Muscle layer of duodenum (tissue), 2 donors: Measurements from ENCODE around the gene NEB.

ENCODE experiments used
- H3K27ac ChIP-seq: one replicate; pipeline ENCODE4 v1.7.0; 2013; ENCODE audit warnings: mild to moderate bottlenecking, low read length
- H3K27me3 ChIP-seq: one replicate; pipeline ENCODE4 v1.7.0; 2013; ENCODE audit warnings: low read depth, mild to moderate bottlenecking, control low read depth, low read length
- H3K36me3 ChIP-seq, 2 donors: one replicate each; pipeline ENCODE4 v1.7.0; 2013; ENCODE audit warnings: low read length in 2 of 2, control low read depth in 1 of 2, mild to moderate bottlenecking in 1 of 2; ENCODE audit not compliant: insufficient read depth in 2 of 2, control insufficient read depth in 1 of 2
- H3K4me1 ChIP-seq, 2 donors: one replicate each; pipeline ENCODE4 v1.7.0; 2013; ENCODE audit warnings: low read length in 2 of 2, mild to moderate bottlenecking in 2 of 2, control low read depth in 1 of 2, moderate library complexity in 1 of 2; ENCODE audit not compliant: insufficient read depth in 2 of 2, control insufficient read depth in 1 of 2
- H3K4me3 ChIP-seq, 2 donors: one replicate each; pipeline ENCODE4 v1.7.0; 2013; ENCODE audit warnings: low read length in 2 of 2, low read depth in 1 of 2, mild to moderate bottlenecking in 1 of 2
- H3K9me3 ChIP-seq, 2 donors: one replicate each; pipeline ENCODE4 v1.7.0; 2013; ENCODE audit warnings: low read length in 2 of 2, control low read depth in 1 of 2, mild to moderate bottlenecking in 1 of 2; ENCODE audit not compliant: control insufficient read depth in 1 of 2
- donor health status: healthy.

Gene NEB

DNA sequence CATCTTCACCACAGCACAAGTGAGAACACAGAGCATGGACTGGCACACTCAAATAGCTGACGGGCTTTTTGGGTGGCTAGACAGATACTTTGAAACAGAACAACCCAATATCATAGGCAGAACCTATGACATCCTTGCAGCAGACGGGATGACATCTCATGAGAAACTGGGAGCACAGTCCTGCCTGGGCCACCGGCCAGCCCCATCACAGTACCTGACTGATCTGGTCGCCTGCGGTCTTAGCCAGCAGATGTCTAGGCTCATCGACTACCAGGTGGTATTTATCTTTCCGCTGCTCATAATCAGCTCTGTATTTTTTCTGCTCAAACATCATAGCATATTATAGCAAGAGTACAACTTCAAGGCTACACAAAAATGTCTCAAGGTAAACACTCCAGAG is 200.3 kb downstream of the NEB start:
- Histone ChIP-seq H3K4me3 (no peak overlapping the region), H3K27ac (no peak overlapping the region), H3K9me3 (no peaks in the 10 kb centered on the region), H3K36me3 (no peaks in the 10 kb centered on the region), H3K4me1 (no peaks in the 10 kb centered on the region), H3K27me3 (no peaks in the 10 kb centered on the region)

DNA sequence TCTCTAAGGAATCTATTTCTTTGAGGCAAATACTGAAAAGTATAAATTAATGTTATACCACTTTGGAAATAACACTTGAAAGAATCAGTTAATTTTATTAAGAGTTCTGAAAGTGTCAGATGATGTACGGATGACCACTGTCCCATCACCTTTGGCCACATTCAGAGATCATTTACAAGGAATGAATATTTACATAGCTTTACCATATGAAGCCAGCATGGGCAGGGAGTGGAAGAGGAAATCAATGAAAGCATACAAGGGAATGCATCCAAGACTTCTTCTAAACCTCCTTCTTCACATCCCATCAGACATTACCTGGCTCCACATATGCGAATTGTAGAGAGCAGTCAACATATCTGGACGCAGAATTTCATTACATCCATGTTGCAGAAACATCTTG is 201.1 kb downstream of the NEB start:
- Histone ChIP-seq H3K36me3 (no peaks in the 10 kb centered on the region), H3K4me1 (no peaks in the 10 kb centered on the region), H3K4me3 (no peak overlapping the region), H3K27me3 (no peaks in the 10 kb centered on the region), H3K27ac (no peak overlapping the region), H3K9me3 (no peaks in the 10 kb centered on the region)

DNA sequence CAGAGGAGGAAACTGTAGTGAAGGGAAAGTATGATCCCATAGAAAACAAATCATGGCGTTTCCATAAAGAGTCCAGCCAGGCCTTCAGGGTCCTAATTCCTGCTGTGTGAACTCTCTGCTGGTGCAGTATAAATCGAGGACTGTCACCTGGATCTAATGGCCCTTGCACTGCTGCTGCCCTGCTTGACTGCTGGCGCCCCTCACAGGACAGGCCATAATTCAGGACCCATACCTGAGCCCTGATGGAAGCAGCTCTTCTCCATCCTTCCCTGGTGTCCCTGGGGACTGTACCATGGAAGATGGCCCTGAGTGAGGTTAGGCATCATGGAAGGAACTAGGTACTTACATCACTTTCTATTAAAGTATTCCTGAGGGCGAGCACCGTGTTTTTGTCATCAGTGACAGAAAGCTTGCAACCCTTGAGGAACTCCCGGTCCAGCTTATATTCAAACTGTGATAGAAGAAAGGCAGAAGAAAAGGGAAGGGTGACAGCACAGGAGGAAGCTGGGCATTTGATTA is 207.6 kb downstream of the NEB start:
- H3K4me3 ChIP-seq: no peak overlapping the region
- H3K9me3 ChIP-seq: no peaks in the 10 kb centered on the region
- no peaks in the 10 kb centered on the region for H3K4me1 ChIP-seq
- no peaks in the 10 kb centered on the region for H3K27me3 ChIP-seq
- H3K27ac ChIP-seq: no peak overlapping the region
- no peaks in the 10 kb centered on the region for H3K36me3 ChIP-seq

DNA sequence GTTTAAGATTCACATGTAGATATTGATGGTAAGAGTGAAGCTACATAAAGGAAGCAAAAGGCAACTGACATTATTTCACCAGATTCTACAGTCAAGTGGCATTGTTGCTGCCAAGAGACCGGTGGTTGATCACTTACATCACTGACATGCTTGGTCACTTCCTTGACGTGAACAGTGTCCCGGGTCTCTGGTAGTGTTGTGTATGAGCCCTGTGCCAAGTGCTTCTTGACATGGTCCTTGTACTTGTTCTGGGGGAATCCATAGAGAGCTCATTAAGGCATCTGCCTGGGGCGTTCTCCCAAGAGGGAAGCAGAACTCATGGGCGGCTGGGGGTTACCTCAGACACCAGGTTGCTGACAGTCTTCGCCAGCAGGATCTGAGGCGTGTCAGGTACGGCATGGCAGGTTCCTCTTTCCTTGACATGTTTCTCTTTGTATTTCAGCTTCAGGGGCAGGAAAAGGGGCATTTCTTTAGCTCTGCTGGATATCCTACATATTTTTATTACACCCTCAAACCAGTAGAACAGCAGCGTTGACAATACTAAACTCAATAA is 208.4 kb downstream of the NEB start:
- Histone ChIP-seq H3K27me3 (no peaks in the 10 kb centered on the region), H3K9me3 (no peaks in the 10 kb centered on the region), H3K27ac (no peak overlapping the region), H3K4me3 (no peak overlapping the region), H3K36me3 (no peaks in the 10 kb centered on the region), H3K4me1 (no peaks in the 10 kb centered on the region)

DNA sequence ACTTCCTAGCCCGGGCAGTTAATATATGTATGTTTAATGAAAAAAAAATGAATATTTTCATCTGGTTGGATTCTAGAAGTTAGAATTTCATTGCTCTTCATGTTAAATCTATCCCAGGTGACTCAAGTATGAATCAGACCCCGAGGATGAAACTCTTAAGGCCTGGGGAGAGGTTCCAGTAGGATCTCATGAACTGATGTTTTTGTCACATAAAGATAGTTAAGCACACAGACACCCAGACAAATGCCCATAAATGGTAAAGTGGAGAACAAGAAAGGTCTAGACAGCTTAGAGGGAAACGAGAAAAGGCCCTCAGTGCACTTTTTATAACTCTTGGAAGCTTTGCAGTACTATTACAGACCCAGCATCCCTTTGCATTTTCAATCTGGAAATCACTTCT is 210.4 kb downstream of the NEB start:
- H3K4me1 ChIP-seq: no peaks in the 10 kb centered on the region
- H3K4me3 ChIP-seq: no peak overlapping the region
- no peak overlapping the region for H3K27ac ChIP-seq
- no peaks in the 10 kb centered on the region for H3K27me3 ChIP-seq
- H3K36me3 ChIP-seq: no peaks in the 10 kb centered on the region
- H3K9me3 ChIP-seq: no peaks in the 10 kb centered on the region

DNA sequence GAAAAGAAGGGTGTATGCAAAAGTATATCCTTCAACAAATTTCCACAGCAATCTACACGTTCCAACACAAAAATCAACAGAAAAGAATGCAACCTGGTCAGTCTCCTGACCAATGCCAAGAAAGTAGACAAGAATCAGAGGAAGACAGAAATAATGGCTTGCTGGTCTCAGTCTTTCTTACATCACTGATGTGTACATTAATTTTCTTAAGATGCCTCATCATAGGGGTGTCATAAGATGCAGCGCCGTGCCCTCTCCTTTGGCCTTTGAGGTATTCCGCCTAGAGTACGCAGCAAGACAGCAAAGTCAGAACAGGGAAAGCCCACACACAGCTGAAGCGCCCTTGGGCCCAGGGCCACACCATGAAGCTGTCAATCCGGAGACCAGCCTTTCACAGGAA is 211.7 kb downstream of the NEB start:
- Histone ChIP-seq H3K4me3 (no peak overlapping the region), H3K36me3 (no peaks in the 10 kb centered on the region), H3K27me3 (no peaks in the 10 kb centered on the region), H3K4me1 (no peaks in the 10 kb centered on the region), H3K9me3 (no peaks in the 10 kb centered on the region), H3K27ac (no peak overlapping the region)

DNA sequence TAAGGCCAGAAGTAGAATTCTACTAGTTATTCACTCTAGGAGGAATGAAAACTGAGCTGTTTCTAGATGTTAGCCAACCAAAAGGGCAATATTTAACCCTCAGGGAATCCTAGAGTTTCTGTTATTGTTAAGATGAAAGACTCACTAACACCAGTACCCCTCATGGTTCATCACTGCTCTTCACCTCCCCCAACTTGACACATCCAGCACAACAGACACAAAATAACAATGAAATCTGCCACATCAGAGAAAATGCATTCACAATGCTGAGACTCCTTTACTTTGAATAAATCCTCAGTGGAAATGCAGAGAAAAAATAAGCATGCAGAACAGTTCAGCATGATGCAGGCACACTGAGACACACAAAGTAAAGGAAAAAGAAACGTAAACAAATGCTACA is 213.3 kb downstream of the NEB start:
- H3K36me3 ChIP-seq: no peaks in the 10 kb centered on the region
- no peak overlapping the region for H3K27ac ChIP-seq
- no peaks in the 10 kb centered on the region for H3K9me3 ChIP-seq
- H3K4me1 ChIP-seq: no peaks in the 10 kb centered on the region
- H3K27me3 ChIP-seq: no peaks in the 10 kb centered on the region
- no peak overlapping the region for H3K4me3 ChIP-seq

DNA sequence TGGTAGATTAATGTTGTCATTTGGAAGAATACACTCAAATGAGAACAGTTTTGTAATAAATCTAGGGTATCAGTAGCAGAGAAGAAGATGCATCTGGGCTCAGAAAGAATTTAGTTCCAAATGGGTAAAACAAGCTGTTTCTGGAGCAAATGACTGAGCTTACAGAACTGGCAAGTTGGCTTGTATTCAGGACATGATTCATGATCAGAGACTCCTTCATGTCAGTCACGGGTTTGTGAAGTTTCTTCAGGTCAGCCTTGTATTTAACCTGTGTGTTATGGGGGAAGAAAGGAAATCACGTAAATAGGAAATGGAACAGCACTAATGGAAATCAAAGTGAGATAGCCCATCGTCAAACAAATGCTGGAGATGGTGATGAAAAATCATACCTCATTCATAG is 215.5 kb downstream of the NEB start:
- Histone ChIP-seq H3K36me3 (no peaks in the 10 kb centered on the region), H3K27me3 (no peaks in the 10 kb centered on the region), H3K4me3 (no peak overlapping the region), H3K27ac (no peak overlapping the region), H3K9me3 (no peaks in the 10 kb centered on the region), H3K4me1 (no peaks in the 10 kb centered on the region)

DNA sequence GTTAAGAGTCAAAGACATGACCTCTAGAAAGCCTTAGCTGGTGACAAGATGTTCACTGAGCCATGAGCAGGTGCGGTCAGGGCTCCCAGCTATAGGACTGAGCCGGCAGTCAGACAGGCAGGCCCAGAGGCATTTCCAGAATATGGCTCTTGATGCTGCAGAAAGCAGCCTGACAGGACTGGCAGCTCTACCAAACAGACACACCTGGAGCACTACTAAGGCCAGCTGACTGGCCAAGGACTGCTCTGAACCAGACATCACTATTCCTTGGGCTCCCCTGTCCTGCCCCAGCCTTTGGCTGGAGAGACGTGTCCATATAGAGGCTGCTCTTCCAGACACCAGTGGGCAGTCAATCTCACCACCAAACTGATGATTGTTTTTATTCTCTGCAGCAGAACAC is 225.8 kb downstream of the NEB start:
- Histone ChIP-seq H3K27me3 (no peaks in the 10 kb centered on the region), H3K9me3 (no peaks in the 10 kb centered on the region), H3K36me3 (no peaks in the 10 kb centered on the region), H3K4me1 (no peaks in the 10 kb centered on the region), H3K4me3 (no peak overlapping the region), H3K27ac (no peak overlapping the region)

DNA sequence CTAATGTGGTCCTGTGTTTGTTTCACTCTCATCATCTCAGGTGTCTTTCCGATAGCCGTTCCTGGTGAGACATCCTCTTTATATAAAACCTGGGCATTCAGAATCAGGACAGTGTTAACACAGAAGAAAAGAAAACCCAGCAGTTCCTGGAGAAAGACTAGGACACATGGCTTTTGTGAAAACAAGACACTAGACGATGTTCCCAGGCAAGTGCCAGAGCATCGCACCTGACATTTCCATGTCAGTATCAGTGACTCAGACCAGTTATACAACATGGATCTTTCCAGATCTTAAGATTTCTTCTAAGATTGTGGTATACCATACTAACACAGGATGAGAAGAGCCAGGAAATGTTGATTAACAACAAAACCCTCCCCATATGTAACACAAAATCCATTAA is 228.1 kb downstream of the NEB start:
- H3K36me3 ChIP-seq: no peaks in the 10 kb centered on the region
- H3K27me3 ChIP-seq: no peaks in the 10 kb centered on the region
- H3K9me3 ChIP-seq: no peaks in the 10 kb centered on the region
- H3K4me1 ChIP-seq: no peaks in the 10 kb centered on the region
- H3K4me3 ChIP-seq: no peak overlapping the region
- H3K27ac ChIP-seq: no peak overlapping the region

DNA sequence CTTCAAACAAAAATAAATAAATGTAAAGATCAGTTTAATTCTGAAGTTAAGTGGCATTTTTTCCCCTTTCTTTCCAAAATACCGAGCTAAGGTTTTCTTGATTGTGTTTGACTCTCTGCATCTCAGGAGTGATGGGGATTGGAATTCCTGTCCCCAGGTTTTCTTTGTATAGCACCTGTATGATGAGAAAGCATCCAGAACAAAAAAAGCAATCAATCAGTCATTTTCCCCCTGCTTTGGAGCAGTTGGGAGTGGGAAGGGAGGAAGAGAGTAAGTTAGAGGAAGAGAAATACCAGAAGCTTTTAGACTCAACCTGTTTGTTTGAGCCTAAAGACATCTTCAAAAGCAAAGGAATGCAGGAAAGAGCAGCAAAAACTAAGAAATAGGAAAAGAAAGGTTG is 236.1 kb downstream of the NEB start:
- Histone ChIP-seq H3K27me3 (no peaks in the 10 kb centered on the region), H3K9me3 (no peaks in the 10 kb centered on the region), H3K27ac (no peak overlapping the region), H3K4me3 (no peak overlapping the region), H3K4me1 (no peaks in the 10 kb centered on the region), H3K36me3 (no peaks in the 10 kb centered on the region)

DNA sequence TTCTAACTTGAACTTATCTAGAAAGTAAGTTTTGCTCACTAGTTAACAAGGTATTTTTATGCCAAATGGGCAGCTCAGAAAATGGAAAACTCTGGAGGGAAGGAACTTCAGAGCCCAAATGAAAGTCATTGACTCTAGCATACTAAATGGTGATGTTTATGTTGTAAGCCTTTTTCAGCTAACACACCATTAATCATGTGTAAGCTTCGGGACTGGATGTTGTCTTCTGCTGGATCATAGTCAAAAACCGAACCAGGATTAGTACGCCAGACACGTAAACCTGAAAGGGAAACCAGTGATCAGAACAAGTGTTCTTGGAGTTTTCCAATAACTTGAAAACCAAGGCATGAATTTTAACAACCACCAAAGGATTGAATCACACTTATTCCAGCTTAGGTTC is 242.8 kb downstream of the NEB start:
- Histone ChIP-seq H3K27ac (no peak overlapping the region), H3K4me1 (peaks cover 0 to 9% of the 10 kb centered on the region in 2 donors), H3K27me3 (no peaks in the 10 kb centered on the region), H3K9me3 (no peaks in the 10 kb centered on the region), H3K36me3 (no peaks in the 10 kb centered on the region), H3K4me3 (no peak overlapping the region)
